ENCODE measurements around the gene PACSIN3.
"Not testable (repeated sequence)": the region's sequence is repeated elsewhere in the genome, so short reads cannot be mapped to it uniquely, and the experiment has no call there.

Gene PACSIN3

DNA sequence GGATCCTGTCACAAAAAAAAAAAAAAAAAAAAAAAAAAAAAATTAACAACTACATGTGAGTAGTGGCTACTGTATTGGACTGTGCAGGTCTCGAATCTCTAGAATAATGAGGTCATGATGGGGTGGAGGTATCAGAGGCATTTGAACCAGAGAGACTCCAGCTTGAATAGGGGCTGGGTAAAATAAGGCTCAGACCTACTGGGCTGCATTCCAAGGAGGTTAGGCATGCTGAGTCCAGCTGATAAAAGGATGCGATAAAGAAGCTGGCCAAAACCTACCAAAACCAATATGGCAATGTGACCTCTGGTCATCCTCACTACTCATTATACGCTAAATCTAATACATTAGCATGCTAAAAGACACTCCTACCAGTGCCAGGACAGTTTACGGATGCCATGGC lies 5.9 kb upstream of the PACSIN3 start:
- DNase-seq (ENCODE audit: low read depth in 2 of 2) = no peak

DNA sequence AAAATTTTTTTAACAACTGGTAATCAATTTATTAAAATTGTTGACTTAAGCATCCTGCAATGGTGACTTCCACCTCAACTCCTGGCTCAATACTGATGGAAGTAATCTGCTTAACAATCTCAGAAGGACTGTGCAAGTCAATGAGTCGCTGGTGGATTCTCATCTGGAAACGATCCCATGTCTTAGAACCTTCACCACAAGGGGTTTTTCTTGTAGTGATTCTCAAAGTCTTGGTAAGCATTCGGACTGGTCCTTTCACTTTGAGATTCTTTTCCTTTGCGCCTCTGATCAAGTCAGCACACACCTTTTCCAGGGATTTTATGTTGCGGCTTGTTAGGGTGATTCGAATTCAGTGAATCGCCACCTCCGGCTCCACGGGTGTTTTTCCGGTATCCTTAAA lies 4.9 kb upstream of the PACSIN3 start:
- DNase-seq (ENCODE audit: low read depth in 2 of 2) = not testable (repeated sequence)

DNA sequence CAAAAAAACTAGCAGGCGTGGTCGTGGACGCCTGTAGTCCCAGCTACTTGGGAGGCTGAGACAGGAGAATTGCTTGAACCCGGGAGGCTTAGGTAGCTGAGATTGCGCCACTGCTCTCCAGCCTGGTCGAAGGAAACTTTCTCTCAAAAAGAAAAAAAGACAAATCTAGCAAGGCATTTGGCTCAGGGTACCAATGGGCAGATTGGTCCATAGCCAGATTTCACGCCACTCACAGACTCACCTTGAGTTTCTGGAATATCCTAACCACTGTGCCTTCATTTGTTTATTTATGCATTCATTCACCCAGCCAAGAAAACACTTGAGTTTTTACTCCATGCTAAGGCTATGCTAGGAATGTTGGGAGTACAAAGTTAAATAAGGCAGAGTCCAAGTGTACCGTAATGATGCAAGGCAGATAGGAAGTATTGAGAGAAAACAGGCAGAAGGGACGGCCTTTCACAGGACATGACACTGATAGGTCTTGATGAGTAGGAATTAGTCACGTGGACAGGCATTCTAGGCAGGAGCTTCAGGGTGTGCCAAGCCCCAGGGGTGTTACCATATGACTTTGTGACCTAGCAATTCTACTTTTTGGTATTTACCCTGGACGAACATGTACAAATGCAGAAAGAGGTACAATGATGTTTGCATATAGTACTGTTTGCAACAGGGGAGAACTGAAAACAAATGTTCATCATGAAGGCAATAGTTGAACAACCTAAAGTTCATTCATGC lies 3.0 kb upstream of the PACSIN3 start:
- no peak for DNase-seq (ENCODE audit: low read depth in 2 of 2)

DNA sequence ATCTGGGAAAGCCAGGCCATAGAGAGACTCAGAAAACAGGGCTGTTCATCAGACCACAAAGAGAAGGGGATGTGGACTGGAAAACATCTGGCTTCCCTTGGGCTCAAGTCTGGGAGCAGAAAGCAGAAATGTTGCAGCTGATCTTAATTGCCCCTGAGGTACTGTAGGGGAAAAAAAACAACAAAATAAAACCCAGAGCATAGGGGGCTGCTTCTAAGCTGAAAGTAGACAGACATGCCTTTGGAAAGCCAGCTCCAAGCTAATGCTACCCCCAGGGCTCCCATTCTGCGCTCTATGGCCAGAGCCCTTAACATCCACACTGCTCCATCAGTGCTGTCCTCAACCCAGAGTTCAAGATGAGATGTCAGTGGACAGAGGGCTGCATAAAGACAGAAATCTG lies 2.0 kb upstream of the PACSIN3 start:
- DNase-seq (ENCODE audit: low read depth in 2 of 2) = no peak

DNA sequence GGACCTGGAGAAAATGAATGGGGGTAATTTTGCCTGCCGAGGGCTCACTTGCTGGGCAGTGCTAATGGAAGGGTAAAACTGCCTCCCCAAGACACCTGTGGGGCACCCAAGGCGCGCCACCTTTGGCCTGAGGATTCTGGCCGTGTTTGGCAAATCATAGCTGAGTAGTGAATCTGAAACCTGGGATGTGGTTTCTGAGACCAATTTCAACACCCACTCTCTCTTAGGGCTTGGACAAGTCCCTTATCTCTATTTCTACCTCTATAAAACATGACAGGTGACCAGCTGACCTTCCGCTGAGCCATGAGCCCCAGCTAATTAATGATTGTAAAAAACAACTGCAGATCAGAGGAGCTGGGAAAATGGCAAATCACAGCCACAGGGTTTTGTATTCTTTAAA lies 1.5 kb upstream of the PACSIN3 start:
- no peak for DNase-seq (ENCODE audit: low read depth in 2 of 2)

DNA sequence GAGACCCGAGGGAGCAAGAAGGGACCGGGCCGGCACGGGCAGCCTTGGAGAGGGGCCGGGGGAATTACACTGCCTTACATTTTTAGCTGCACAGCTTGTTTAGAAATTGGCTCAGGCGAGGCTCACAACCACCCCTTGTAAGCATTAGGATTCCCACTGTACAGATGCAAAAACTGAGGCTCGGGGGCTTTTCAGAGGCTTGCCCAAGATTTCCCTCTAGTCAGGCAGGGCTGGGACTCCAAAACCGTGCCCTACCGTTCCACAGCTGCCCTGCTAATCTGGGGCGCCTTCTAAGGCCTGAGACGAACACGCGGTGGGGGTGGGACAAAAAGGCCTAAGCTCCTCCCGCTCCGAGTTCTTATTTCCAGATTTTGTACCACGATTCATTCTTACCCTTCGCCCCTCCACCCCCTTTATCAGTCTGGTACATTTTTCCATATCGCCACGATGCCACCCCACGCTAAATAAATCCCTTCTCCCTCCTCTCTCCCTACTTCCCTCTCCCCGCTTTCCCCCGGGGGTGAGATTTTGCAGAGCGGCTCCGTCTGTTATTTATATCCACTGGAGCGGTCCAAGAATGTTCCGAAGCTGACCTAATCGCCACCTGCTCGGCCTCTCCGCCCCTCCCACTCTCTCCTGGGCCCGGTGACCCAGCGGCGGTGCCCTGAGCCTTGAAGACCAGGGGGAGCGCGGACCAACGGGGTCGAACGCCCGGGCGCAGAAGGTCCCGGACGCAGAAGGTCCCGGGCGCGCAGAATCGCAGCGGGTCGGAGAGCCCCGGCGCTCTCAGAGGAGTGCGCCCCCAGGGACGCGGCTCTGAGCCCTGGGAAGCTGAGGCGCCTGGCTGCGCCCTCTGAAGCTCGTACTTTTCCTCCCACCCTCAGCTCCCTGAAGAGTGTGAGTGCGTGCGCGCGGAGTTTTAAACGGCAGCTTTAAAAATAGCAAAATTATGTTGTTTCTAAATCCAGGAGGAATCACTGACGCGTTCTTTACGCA lies 764 bp upstream of the PACSIN3 start:
- DNase-seq (ENCODE audit: low read depth in 2 of 2) = no peak

DNA sequence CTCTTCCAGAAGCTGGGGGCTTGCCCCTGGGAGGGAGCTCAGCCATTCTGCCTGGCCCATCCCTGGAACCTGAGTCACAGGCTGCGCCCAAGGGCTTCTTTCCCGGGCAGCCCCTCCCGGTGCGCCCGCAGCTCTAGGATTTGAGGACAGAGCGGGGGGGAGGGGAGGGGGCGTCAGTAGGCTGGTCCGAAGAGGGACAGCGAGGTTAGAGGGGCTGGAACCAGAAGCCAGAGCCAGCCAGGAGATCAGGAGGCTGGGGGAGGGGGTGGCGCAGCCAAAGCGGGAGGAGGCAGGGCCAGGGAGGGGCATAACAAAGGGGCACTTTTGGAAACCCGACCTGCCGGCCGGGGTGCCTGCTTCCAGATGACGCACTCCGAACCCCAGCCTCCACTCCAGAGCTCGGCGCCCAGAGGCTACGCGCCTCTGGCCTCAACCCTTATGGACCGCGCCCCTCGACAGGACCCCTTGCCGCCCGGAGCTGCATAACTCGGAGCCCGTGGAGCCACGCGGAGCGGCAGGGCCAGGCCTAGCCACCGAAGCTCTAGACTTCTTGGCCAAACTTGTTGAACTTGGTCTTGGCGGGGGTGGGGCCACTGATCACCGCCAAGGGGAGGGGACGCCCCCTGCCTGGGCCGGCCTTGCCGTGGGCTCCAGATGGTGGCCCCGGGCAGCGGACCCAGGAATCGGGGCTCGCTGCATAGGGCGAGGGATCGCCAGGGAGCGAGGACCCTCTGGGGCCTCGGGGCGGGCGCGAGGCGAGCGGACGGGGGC lies 744 bp downstream of the PACSIN3 start:
- DNase-seq (ENCODE audit: low read depth in 2 of 2) = no peak

DNA sequence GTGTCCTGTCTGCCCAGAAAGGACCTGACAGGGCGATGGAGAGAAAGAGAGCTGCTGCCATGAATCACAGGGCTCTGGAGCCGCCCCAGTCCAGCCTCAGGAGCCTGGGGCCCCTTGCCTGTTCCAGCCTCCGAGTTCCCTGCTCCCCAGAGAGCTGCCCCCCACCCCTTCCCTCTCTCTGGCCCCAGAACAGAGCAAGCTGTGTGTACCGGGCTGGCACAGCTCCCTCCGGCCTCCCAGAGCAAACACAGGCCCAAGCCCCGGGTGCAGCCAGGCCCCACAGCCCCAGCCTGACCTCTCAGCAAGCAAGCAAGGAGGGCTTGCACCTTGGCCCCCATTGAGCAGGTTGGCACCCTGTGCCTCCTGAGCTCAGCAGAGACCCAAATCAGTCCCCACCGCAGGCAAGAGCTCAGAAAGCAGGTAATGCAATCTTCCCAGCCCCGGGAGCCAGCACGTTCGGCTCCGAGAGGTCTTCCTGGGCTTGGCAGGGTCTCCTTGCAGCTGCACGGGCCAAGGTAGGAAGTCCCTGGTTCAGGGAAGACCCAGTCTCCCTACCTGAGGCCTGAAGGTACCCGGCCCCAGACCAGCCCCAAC lies 1.4 kb downstream of the PACSIN3 start:
- no peak for DNase-seq (ENCODE audit: low read depth in 2 of 2)

DNA sequence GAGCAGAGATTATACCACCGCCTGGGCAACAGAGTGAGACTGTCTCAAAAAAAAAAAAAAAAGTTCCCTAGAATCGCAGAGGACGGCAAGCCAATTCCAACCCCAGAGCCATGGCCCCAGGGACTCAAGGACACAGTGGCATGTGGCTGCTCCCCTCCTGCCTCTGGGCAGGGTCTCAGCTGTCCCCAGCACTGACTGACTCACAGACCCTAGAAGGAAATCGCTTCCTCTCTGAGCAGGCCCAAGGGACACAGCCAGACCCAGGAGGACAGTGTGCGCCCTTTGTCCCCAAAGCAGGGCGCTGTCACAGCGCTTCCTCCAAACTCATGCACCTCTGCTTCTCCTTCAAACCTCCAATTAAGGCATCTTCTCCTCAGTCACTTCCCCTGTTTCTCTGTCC lies 2.3 kb downstream of the PACSIN3 start:
- no peak for DNase-seq (ENCODE audit: low read depth in 2 of 2)

DNA sequence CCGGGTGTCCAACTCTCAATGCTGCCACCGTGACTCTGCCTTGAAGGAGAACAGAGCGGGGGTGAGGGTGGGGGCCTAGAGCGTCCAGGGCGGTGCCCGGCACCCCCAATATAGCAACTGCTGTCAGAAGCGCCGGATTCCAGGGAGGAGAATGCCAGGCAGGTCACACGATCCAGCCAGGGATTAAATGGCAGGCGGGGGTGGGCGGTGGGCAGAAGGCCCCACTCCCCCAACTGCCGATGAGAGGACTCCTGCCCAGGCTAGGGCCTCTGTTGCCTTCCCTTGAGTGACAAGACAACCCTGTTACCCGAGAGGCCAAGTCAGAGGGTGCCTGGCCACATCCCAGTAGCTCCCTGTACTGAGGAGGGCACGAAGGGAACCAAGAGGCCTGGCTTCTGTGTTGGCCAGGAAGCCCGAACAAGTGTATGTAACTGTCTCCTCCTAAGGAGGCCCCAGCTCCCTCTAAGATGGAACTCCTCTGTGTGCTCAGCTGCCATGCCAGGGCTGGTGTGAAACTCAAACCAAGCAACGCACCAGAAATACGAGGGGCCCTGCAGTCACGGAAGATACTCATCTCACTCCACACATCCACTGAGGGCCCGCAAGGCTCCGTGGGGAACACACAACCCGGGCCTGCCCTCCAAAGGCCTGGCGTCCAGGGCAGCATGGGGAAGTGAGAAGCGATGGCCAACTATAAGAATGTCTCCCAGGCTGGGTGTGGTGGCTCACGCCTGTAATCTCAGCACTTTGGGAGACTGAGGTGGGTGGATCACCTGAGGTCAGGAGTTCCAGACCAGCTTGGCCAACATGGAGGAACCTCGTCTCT lies 3.0 kb downstream of the PACSIN3 start:
- no peak for DNase-seq (ENCODE audit: low read depth in 2 of 2)

DNA sequence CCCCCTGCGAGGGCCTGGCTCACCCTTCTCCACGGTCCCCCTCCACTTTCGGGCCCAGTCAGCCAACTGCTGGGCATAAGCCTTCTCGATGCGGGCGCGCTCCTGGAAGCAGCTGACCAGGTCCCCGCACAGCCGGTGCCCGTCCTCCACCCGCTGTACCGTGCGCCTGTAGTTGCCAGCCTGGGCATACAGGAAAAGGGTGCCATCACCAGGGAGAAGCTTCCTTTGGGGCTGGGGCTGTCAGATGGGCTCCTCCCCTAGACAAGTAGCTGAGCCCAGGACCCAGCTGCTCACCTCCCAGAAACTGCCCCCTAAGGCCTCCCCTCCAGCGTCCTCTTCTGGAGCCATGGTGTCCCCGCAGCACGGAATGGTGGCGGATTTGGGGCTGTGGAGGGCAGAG lies 3.9 kb downstream of the PACSIN3 start:
- no peak for DNase-seq (ENCODE audit: low read depth in 2 of 2)

DNA sequence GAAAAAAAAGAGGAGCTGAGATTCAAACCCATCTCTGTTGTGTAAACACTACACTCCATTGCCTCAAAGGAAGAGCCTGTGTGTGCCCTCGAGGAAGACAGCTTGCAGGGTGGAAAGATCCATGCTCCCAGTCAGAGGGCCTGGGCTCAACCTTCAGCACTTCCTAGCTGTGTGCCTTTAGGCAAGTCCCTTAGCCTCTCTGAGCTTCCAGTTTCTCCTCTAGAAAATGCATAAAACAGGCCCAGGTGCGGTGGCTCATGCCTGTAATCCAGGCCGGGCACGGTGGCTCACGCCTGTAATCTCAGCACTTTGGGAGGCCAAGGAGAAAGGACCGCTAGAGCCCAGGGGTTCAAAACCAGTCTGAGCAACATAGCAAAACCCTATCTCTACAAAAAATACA lies 5.0 kb downstream of the PACSIN3 start:
- DNase-seq (ENCODE audit: low read depth in 2 of 2) = no peak

DNA sequence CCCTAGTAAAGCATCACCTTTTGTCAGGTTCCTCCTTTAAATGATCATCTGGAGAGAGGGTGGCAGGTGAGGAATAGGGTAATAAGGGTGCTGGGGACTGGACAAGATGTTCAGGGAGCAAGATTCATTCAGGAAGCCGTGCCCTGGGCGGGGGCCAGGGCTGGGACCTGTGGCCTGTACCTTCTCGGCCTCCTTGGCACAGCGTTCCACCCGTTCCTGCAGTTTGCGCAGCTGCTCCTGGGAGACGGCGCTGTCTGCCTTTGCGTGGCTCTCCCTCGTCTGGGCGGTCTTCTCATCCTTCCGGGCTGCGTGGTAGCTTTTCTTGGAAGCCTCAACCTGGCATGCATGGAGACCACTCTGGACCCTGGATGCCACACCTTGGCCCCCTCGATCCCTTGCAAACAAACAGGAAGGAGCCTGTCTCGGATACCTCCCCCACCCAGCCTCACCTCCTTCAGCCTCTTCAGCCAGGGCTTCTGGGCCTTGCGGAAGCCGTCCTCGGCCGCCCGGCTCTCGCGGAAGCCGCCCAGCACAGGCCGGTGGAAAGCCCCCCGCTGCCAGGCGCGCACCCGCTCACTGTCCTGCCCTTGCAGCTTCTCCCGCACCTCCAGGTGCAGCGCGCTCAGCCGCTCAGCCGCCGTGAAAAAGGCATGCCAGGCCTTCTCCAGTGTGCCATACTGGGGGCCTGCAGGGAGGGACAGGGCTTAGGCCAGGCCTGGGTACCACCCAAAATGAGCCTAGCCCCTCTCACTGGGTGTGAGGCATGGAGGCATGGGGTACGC lies 6.0 kb downstream of the PACSIN3 start:
- no peak for DNase-seq (ENCODE audit: low read depth in 2 of 2)

DNA sequence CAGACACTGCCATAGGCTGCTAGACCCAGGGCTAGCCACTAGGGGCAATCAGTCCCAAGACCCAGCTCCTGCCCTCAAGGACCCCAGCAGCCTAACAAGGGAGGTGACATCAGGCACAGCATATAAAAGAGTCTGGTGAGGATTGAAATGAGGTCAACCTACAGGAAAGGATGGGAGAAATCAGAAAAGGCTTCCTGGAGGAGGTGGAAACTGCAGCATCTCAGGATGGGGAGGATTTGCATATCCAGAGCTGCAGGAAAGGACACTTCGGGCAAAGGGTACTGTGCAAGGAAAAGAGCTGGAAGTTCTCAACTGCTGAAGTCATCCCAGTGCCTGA lies 6.6 kb downstream of the PACSIN3 start:
- DNase-seq (ENCODE audit: low read depth in 2 of 2) = no peak

DNA sequence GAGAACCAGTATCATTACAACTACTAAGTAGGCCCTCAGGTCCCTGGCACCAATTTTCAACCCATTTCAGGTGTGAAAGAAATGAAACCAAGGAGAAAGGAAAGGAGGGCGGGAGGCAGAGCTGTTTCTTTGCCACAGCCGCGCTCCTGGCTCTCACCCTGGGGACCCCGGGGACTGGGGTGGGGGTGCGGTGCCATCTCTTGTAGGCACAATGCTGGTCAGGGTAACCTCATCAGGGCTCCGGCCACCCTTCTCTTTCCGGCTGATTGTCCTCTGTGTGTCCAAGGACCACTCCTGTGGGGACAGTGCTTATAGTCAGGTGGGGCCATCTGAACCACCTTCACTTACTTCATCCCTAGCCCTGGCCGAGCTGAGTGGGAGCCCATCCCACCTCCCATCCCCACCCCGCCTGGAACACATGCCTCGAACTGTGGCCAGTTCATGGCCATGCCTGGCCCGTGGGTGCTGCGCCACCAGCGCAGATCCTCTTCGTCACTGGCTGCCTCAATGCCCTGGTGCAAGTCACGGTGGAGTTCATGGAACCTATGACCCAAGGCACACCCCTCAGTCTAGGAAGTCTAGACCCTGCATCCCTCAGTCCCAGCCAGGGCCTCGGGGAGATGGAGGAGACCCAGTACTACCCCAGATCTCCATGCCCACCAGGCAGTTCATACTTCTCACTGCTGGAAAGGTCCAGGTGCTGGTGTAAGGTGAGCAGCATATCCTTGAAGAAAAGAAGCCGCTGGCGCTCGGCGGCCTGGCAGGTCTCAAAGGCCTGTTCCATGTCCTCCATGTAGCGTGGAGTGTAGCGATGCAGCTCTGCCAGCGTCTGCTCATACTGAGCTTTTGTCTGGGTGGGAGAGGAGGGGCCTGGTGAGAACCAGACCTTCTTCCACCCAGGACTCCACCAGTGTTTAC lies 7.2 kb downstream of the PACSIN3 start:
- no peak for DNase-seq (ENCODE audit: low read depth in 2 of 2)

DNA sequence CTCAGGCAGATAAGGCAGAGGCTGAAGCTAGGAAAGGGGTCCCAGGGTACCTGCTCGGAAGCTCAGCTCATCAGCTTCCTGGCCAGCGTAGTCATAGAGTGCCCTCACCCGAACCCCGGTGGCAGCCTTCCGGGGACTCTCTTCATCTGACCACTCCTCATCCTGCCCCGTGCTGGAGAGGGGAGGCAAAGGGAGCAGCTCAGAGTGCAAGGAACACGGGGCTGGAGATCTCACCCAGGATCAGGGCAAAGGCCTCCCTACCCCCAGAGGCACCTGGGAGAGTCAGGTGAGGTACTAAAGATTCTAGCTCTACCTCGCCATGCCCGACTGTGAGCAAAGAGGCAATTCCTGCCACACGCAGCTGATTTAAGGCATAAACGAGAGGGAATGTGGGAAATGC lies 7.9 kb downstream of the PACSIN3 start:
- no peak for DNase-seq (ENCODE audit: low read depth in 2 of 2)

DNA sequence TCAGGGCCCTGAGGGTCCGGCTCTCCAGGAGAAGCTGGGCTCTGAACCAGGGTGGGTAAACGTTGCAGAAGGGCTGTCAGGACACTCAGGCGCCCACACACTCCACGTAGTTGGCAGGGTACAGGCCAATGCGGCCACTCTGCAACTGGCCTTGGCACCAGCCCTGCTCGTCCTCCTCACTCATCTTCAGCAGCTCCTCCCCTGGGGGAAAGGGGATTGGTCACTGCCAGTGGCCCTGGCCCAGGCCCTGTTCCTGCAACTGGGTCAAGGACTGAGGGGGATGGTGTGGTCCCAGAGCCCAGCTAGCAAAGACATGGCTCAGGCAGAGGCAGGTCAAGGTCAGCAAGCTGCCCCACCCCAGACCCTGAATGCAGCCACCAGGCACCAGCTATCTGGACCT lies 8.4 kb downstream of the PACSIN3 start:
- DNase-seq (ENCODE audit: low read depth in 2 of 2) = no peak

DNA sequence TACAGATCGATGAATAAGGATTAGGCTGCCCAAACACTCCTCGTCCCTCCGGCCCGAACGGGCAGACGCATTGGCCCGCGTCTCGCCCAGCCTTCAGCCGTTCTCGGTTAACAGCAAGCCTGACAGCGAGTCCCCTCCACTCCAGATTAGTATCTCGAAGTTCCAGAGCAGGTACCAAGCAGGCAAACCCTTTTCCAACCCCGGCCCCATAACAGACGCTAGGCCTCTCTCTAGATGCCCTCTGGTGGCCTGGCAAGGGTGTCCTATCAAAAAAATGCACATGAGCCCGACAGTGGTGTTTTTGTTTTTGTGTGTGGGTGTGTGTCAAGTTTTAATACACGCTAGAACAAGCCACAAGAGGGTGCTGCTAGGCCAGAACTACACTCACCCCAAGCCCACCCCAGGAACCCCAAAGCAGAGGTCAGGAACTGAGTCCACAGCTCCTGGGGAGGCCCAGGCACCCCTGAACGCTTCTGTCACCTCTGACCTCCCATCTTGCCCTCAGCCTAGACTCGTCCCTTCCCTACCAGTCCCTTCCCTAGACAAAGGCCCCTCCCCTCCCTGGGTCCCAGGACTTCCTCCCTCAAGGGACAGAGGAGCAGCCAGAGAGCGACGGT lies 8.9 kb downstream of the PACSIN3 start:
- peak; percentile 43 to 45 for DNase-seq (ENCODE audit: low read depth in 2 of 2)

Measured in stimulated activated CD8-positive, alpha-beta memory T cell treated with anti-CD3 and anti-CD28 coated beads, Interleukin-7, amount 100 ng/mL, for 1 hour (primary cell).